Endometrial microvascular endothelial cells (primary cell): Measurements from ENCODE around the gene RWDD1. TPM values are rescaled to one million over a fixed set of nuclear protein-coding genes. Genes with fewer than 3 reads are reported as not detected.
"Not testable (repeated sequence)": the region's sequence is repeated elsewhere in the genome, so short reads cannot be mapped to it uniquely, and the experiment has no call there.

Experiments
- in situ Hi-C: cut with HindIII; loops from 2 replicates; pipeline ENCODE4 v1.10.0; 2017; ENCODE audit warnings: low sequenced_read_pairs, low pct_unique_long_range_greater_than_20kb; ENCODE audit errors: inconsistent ontology term
- total RNA-seq: library from RNA; depleted of rRNA; stranded (reverse); fragments of >200 nt; gene quantifications from one replicate; pipeline ENCODE4 v1.2.3, GENCODE V29; 2015; ENCODE audit errors: inconsistent ontology term

Gene RWDD1
- total RNA-seq, 1 donor from 2014 or later: 38.7 TPM

GRCh38 chr6:116586738-116587137, 15.4 kb downstream of the RWDD1 start:
- in situ Hi-C loops: no loop called here

GRCh38 chr6:116595247-116595646, 23.9 kb downstream of the RWDD1 start:
- in situ Hi-C loops: no loop called here

DNA sequence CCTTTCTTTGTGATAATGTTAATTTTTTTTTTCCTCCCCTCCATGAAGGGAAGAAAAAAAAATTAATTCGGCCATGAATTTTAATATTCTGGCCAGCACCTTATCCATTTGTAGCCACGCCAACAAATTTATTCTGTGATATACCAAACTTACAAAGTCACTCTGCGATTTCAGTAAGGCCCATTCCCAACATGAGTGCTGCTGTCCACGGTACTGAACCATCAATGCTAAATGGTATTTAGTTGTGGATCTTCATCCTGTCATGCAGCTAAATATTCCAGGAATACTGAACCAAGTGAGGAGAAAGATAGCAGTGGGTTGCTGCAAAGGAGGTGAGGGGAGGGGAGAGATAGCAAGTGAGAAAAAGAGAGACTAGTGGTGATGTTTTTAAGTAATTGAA, 25.5 kb downstream of the RWDD1 start:
- in situ Hi-C loops: no loop called here

DNA sequence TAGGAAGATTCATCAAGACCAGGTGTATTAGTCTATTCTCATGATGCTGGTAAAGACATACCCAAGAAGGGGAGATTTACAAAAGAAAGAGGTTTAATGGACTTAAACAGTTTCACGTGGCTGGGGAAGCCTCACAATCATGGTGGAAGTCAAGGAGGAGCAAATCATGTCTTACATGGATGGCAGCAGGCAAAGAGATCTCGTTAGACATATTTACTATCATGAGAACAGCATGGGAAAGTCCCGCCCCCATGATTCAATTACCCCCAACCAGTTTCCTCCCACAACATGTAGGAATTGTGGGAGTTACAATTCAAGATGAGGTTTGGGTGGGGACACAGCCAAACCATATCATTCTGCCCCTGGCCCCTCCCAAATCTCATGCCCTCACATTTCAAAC, 32.6 kb downstream of the RWDD1 start:
- in situ Hi-C loops: not testable (repeated sequence)

- in situ Hi-C loops: not testable (repeated sequence)
Observed at GRCh38 chr6:116604868-116605267, 33.6 kb downstream of the RWDD1 start.

- in situ Hi-C loops: no loop called here
Observed at GRCh38 chr6:116605935-116606334, 34.6 kb downstream of the RWDD1 start.

- in situ Hi-C loops: no loop called here
Observed at GRCh38 chr6:116611056-116611455, 39.8 kb downstream of the RWDD1 start.

- in situ Hi-C loops: no loop called here
Observed at GRCh38 chr6:116615937-116616736, 44.8 kb downstream of the RWDD1 start, which contains the start of gene RSPH4A. Gene RSPH4A (plus strand): TSS chr6:116616479. CDS start chr6:116616624, 145 bp downstream.

DNA sequence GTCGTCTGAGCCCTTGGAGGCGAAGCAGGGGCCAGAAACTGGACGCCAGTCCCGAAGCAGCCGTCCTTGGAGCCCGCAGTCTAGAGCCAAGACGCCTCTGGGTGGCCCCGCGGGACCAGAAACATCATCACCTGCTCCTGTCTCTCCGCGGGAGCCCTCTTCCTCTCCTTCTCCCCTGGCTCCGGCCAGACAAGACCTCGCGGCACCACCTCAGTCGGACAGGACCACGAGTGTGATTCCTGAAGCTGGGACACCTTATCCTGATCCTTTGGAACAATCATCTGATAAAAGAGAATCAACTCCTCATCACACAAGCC, 45.4 kb downstream of the RWDD1 start:
- in situ Hi-C loops: no loop called here

DNA sequence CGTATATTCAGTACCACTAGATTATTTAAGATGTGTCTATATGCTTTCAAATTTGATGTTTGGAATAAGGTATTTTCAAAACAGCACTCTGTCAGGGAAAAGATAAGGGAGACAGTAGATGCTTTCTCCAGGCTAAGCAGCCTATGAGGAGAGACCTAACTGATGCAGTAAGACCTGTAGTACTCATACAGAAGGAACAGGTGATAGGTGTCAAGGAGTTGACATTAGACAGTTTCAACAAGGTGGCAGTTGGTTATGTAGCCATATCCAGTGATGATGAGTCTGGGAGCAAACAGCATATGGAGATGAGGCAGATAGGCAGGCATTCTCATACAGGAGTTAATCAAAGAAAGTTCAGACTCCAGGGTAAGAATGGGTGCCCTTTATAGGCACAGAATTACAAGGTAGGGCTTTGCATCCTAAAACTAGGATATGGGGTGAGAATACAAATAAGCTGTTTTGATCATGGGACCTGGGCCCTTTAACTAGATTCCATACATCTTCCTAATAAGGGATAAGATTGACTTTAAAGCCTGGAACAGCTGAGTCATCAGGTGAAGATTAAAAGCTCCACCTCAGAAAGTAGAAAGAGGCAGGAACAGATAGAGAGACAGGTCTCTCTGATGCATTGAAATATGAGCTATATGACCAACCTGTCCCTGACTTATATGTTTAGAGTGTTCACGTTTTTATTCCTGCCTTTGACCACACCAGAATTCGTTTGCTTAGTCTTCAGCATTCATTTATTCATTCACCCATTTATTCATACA, 52.9 kb downstream of the RWDD1 start:
- in situ Hi-C loops: no loop called here

DNA sequence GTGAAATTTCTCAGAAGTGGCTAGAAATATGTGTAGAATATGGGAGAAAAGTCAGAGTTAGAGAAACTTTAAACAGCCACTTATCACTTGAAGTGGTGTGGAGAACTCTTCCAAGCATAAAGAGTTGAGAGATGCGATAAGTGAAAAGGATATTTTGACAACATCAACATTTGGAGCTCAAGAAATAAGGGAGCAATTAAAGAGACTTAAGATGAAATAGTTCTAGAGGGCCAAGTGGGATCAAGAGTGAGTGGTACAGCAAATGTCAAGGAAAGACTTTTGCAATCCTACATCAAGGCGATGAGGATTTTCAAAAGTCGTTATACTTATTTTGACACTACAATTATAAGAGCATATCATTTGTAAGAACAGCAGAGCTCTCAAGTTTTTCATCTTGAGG, 54.6 kb downstream of the RWDD1 start:
- in situ Hi-C loops: no loop called here

DNA sequence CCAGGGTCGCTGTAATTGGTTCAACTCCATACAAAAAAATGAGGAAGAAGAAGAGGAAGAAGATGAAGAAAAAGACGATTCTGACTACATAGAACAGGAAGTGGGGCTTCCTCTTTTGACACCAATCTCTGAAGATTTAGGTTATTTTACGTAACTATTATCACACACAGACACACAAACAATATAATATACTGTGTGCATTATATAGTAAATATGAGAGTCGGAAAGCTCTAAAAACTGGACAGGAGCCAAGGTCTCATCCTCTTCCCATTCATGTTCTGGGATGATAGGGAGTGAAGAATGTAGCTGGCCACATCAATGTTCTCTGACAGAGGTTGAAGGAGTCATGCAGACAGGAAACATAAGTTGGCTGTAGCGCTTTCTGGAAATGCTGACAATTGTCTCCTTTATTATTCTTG, 58.3 kb downstream of the RWDD1 start:
- in situ Hi-C loops: no loop called here

DNA sequence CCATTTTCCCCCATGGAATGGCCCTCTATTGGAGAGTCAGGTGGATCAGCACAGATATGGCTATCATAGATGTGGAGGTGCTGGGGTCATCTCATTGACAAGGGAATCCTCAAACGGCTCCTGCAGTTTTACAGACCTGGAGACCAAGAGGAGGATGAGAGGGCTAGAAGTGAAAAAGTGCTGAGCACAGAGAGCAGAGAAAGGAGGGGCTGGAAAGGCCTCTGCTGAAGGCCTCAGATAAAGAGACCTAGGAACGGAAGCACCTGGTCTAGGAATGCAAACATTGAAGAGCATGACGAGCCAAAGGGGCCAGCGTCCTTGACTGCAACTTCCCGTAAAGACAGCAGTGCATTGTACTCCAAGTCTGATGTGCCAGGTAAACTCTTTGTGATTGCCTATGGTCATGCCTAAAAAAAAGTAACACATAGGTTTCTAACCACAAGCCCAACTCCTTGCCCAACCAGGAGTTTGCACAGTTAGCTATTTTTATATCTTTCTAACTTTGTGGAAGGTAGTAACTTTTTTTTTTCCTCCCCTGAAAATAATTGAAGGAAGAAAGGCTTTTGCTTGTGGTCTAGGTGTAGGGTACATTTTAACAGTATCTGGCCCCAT, 60.2 kb downstream of the RWDD1 start:
- in situ Hi-C loops: no loop called here

DNA sequence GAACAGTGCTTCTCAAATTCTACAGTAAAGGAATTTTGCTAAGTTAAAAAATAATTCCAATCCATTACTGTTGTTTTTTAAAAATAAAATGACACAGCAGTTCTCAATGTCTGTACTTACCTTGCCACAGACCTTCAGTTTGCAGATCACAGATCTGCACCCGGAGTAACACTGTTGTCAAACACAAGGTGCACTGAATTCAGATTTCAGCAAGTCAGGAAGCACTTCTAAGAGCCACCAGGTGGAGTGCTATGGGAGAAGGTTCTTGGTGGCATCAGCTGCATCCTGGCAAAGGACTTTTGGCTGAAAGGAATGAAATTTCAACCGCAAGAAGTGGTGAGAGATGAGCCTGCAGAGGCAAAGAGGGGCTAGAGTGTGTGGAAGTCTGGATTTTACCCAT, 62.4 kb downstream of the RWDD1 start:
- in situ Hi-C loops: no loop called here

Other genes with a start within 250 kb of the RWDD1 start
- 10.0 TPM for gene DSE, start 200.6 kb upstream of the RWDD1 start, total RNA-seq
- not detected for gene CALHM6, start 110.1 kb upstream of the RWDD1 start, total RNA-seq
- 3.3 TPM for gene CALHM5, start 59.9 kb upstream of the RWDD1 start, total RNA-seq
- gene TRAPPC3L, start 25.8 kb upstream of the RWDD1 start, total RNA-seq: not detected
- gene CALHM4, start 17.8 kb upstream of the RWDD1 start, total RNA-seq: not detected
- gene RSPH4A, start 45.0 kb downstream of the RWDD1 start, total RNA-seq: not detected
- gene ZUP1, start 97.3 kb downstream of the RWDD1 start, total RNA-seq: 7.7 TPM
- 3.3 TPM for gene KPNA5, start 109.7 kb downstream of the RWDD1 start, total RNA-seq
- gene FAM162B, start 194.2 kb downstream of the RWDD1 start, total RNA-seq: not detected